Measurements from ENCODE around the gene EXTL2.

EXTL2 gene

GRCh38 chr1:100894603-100895539, at the start of gene EXTL2:
EXTL2 (minus strand) TSS chr1:100894842; CDS start chr1:100888757, 6,085 bp downstream.
- H3K27me3 ChIP-seq (ENCODE audit: insufficient read depth, low read depth): no peaks in the 10 kb centered on the region
- H3K4me1 ChIP-seq (ENCODE audit: low read depth, poor library complexity, severe bottlenecking): peaks cover 31% of the 10 kb centered on the region
- H3K36me3 ChIP-seq (ENCODE audit: insufficient read depth): no peaks in the 10 kb centered on the region
- peak within 1 kb of the TSS; percentile 66 for H3K9ac ChIP-seq
- H4K20me1 ChIP-seq (ENCODE audit: insufficient read depth): no peaks in the 10 kb centered on the region
- peaks cover 19% of the 10 kb centered on the region; the same call in 1 of the 2 replicates for H3K79me2 ChIP-seq (ENCODE audit: insufficient read depth, low read depth)
- H3K4me3 ChIP-seq (IDR thresholded peaks at IDR 0.05; ENCODE audit: insufficient read depth, low read depth, low read length): no peak within 1 kb of the TSS
- peak within 1 kb of the TSS; percentile 41 for H3K4me2 ChIP-seq
- no peak for TF ChIP-seq CTCF (conservative IDR thresholded peaks at IDR 0.05; ENCODE audit: low read depth, low read length)
- peak within 1 kb of the TSS; percentile 98 for H2AFZ ChIP-seq (ENCODE audit: low read depth)
- H3K27ac ChIP-seq: peak within 1 kb of the TSS; percentile 85

GRCh38 chr1:100943533-100943932, 48.9 kb upstream of the EXTL2 start:
- Histone ChIP-seq H3K79me2 (ENCODE audit: insufficient read depth, low read depth) (no peaks in the 10 kb centered on the region), H3K36me3 (ENCODE audit: insufficient read depth) (no peaks in the 10 kb centered on the region), H3K4me2 (no peak overlapping the region), H2AFZ (ENCODE audit: low read depth) (no peak overlapping the region), H3K27me3 (ENCODE audit: insufficient read depth, low read depth) (no peaks in the 10 kb centered on the region), H3K4me1 (ENCODE audit: low read depth, poor library complexity, severe bottlenecking) (peaks cover under 1% of the 10 kb centered on the region), H3K27ac (no peak overlapping the region), H3K4me3 (IDR thresholded peaks at IDR 0.05; ENCODE audit: insufficient read depth, low read depth, low read length) (no peak overlapping the region), H4K20me1 (ENCODE audit: insufficient read depth) (no peaks in the 10 kb centered on the region), H3K9ac (no peak overlapping the region)
- no peak for TF ChIP-seq CTCF (conservative IDR thresholded peaks at IDR 0.05; ENCODE audit: low read depth, low read length)

GRCh38 chr1:100942304-100943046, 47.8 kb upstream of the EXTL2 start:
- Histone ChIP-seq H3K36me3 (ENCODE audit: insufficient read depth) (no peaks in the 10 kb centered on the region), H4K20me1 (ENCODE audit: insufficient read depth) (no peaks in the 10 kb centered on the region), H3K9ac (no peak overlapping the region), H2AFZ (ENCODE audit: low read depth) (no peak overlapping the region), H3K79me2 (ENCODE audit: insufficient read depth, low read depth) (no peaks in the 10 kb centered on the region), H3K27ac (no peak overlapping the region), H3K4me3 (IDR thresholded peaks at IDR 0.05; ENCODE audit: insufficient read depth, low read depth, low read length) (no peak overlapping the region), H3K4me2 (no peak overlapping the region), H3K4me1 (ENCODE audit: low read depth, poor library complexity, severe bottlenecking) (no peaks in the 10 kb centered on the region), H3K27me3 (ENCODE audit: insufficient read depth, low read depth) (no peaks in the 10 kb centered on the region)
- TF ChIP-seq CTCF (conservative IDR thresholded peaks at IDR 0.05; ENCODE audit: low read depth, low read length): no peak

GRCh38 chr1:100941580-100942216, 47.1 kb upstream of the EXTL2 start:
- H3K27ac ChIP-seq: no peak overlapping the region
- H4K20me1 ChIP-seq (ENCODE audit: insufficient read depth): no peaks in the 10 kb centered on the region
- H3K36me3 ChIP-seq (ENCODE audit: insufficient read depth): no peaks in the 10 kb centered on the region
- H3K4me3 ChIP-seq (IDR thresholded peaks at IDR 0.05; ENCODE audit: insufficient read depth, low read depth, low read length): no peak overlapping the region
- no peaks in the 10 kb centered on the region for H3K79me2 ChIP-seq (ENCODE audit: insufficient read depth, low read depth)
- H2AFZ ChIP-seq (ENCODE audit: low read depth): no peak overlapping the region
- H3K4me2 ChIP-seq: no peak overlapping the region
- no peak overlapping the region for H3K9ac ChIP-seq
- no peaks in the 10 kb centered on the region for H3K4me1 ChIP-seq (ENCODE audit: low read depth, poor library complexity, severe bottlenecking)
- no peak for TF ChIP-seq CTCF (conservative IDR thresholded peaks at IDR 0.05; ENCODE audit: low read depth, low read length)
- no peaks in the 10 kb centered on the region for H3K27me3 ChIP-seq (ENCODE audit: insufficient read depth, low read depth)
